ENCODE measurements around the gene RAP1GAP. TPM values are rescaled to one million over a fixed set of nuclear protein-coding genes. Genes with fewer than 3 reads are reported as not detected.

Gene RAP1GAP
- total RNA-seq, 1 donor from 2014 or later: 1.1 TPM

DNA sequence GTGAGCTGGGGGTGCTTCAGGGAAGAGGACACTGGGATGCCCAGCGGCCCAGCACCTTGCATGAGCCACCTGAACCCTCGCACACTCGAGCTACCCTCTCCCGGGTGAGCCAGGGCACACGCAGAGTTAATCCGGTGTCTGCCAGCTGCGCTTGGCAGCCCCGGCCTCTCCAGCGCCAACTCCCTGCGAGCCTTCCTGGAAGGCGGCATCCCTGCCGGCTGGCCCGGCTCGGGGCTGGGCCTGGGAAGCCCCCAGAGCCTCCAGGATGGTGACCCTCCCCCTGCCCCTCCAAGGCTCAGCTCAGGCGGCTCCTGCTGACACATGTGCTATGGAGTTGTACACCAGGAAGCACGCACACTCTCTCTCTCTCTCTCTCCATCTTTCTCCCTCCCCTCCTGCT lies 48.7 kb downstream of the RAP1GAP start:
- TF ChIP-seq, protein P1, sequence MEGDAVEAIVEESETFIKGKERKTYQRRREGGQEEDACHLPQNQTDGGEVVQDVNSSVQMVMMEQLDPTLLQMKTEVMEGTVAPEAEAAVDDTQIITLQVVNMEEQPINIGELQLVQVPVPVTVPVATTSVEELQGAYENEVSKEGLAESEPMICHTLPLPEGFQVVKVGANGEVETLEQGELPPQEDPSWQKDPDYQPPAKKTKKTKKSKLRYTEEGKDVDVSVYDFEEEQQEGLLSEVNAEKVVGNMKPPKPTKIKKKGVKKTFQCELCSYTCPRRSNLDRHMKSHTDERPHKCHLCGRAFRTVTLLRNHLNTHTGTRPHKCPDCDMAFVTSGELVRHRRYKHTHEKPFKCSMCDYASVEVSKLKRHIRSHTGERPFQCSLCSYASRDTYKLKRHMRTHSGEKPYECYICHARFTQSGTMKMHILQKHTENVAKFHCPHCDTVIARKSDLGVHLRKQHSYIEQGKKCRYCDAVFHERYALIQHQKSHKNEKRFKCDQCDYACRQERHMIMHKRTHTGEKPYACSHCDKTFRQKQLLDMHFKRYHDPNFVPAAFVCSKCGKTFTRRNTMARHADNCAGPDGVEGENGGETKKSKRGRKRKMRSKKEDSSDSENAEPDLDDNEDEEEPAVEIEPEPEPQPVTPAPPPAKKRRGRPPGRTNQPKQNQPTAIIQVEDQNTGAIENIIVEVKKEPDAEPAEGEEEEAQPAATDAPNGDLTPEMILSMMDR (IDR thresholded peaks at IDR 0.05; ENCODE audit: insufficient read depth, low read length, severe bottlenecking): no peak
- peaks cover 5% of the 10 kb centered on the region for H3K27me3 ChIP-seq (ENCODE audit: control insufficient read depth, insufficient read depth, low read length)
- FAIRE-seq (no peak), DNase-seq (ENCODE audit: low read depth) (no peak)
- no peaks in the 10 kb centered on the region for H3K36me3 ChIP-seq (ENCODE audit: control insufficient read depth, insufficient read depth, low read length)
- no peak overlapping the region for H3K4me3 ChIP-seq (ENCODE audit: low read depth, low read length)

DNA sequence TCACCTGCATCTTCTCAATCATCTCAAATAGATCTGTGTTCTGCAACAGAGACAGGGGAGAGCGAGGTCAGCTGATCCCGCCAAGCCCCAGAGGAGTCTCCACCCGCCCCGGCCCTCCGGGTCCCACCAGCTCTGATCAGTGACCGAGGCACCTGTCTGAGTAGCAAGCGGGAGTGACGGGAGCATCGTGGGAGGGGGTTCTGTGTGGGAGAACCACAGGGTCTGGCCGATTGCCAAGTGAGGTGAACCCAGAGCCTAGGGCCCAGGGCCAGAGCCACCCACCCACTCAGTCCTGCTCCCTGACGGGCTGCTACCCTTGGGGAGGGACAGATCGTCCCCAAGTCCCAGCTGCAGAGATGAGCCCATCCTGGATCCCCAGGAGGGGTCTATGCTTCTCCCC lies 49.1 kb downstream of the RAP1GAP start:
- TF ChIP-seq, protein P1 (IDR thresholded peaks at IDR 0.05; ENCODE audit: insufficient read depth, low read length, severe bottlenecking): no peak
- no peak for DNase-seq (ENCODE audit: low read depth)
- Histone ChIP-seq H3K4me3 (ENCODE audit: low read depth, low read length) (no peak overlapping the region), H3K27me3 (ENCODE audit: control insufficient read depth, insufficient read depth, low read length) (peaks cover 5% of the 10 kb centered on the region), H3K36me3 (ENCODE audit: control insufficient read depth, insufficient read depth, low read length) (no peaks in the 10 kb centered on the region)
- no peak for FAIRE-seq

DNA sequence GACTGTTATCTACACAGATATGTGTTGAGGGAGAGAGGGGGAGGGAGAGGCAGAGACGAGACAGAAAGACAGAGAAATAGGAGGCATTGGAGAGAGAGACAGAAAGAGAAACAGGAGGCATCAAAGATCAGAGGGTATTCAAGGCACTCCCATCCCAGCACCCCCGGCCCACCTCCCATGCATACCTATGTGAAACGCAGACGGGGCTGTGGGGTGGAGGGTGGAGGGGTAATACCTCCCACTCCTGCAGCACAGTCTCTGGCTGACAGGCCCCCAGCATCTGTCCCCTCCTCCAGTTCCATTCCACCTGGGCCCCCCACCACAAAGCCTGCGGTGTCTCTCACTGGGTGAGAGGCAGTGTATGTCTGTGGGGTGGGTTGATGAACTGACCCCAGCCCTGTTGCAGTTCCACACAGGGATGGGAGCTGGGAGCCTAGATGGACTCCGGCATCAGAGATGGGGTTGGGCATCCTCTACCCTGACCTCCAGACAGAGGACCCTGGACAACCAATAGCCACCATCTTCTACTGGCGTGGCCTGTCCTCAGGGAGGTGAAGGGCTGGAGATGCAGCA lies 49.7 kb downstream of the RAP1GAP start:
- H3K4me3 ChIP-seq (ENCODE audit: low read depth, low read length): no peak overlapping the region
- H3K27me3 ChIP-seq (ENCODE audit: control insufficient read depth, insufficient read depth, low read length): peaks cover 5% of the 10 kb centered on the region
- H3K36me3 ChIP-seq (ENCODE audit: control insufficient read depth, insufficient read depth, low read length): no peaks in the 10 kb centered on the region
- TF ChIP-seq, protein P1 (IDR thresholded peaks at IDR 0.05; ENCODE audit: insufficient read depth, low read length, severe bottlenecking): no peak
- DNase-seq (ENCODE audit: low read depth) (no peak), FAIRE-seq (no peak)

DNA sequence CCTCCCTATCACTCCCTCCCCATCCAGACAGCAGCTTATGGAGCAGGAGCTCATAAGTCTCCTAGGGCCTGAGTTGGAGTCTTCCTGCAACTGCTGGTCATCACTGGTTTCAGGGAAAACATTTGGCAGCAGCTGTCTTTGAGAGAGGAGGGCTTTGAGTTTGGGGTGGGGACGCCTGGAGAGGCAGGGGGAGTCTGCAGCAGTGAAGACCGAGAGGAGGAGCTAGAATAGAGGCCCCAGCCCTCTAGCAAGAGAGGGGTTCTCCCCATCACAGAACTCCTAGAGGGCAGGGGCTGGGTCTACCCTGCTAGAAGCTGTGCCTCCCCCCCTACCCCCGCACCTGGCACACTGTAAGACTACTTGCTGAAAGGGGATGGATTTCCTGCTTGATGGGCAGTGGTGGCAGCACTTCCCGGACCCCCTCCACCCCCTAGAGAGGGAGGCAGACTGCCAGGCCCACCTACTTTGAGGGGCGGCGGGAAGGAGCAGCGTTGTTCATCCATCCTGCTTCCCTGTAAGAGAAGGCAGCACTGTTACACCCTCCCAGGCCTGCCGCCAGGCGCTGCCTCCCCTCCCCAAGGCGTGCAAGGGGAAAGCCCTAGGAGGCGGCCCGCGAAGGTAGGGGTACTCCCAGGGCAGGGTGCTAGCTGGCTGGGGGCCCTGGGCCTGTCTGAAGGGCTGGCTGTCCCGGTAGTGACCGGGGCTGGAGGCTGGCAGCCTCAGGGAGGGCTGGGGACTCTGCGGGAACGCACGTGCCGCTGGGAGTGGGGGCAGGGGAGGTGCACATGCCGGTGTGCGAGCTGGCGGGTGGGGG lies 50.4 kb downstream of the RAP1GAP start:
- H3K4me3 ChIP-seq (ENCODE audit: low read depth, low read length): no peak overlapping the region
- no peak for DNase-seq (ENCODE audit: low read depth)
- peaks cover 5% of the 10 kb centered on the region for H3K27me3 ChIP-seq (ENCODE audit: control insufficient read depth, insufficient read depth, low read length)
- H3K36me3 ChIP-seq (ENCODE audit: control insufficient read depth, insufficient read depth, low read length): no peaks in the 10 kb centered on the region
- TF ChIP-seq, protein P1 (IDR thresholded peaks at IDR 0.05; ENCODE audit: insufficient read depth, low read length, severe bottlenecking): no peak
- FAIRE-seq: no peak

DNA sequence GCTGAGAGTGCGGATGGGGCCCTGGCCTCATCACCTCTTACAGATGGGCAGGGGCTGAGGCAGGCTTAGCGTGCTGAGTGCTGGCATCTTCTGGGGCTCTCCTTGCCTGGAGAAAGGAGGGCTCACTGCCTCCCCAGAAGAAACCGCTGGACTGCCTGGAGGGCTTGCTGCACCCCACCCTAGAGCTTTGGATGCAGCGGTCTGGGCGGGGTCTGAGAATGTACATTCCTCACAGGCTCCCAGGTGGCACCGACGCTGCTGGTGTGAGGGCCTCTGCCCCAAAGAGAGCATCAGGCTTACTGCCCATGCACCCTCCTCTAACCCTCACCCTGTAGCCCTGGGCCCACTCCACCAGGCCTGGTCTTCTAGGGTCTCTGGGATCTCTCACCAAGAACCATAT lies 51.1 kb downstream of the RAP1GAP start:
- FAIRE-seq: no peak

More for the DNA sequence above, 51.1 kb downstream of the RAP1GAP start:
- TF ChIP-seq, protein P1 (IDR thresholded peaks at IDR 0.05; ENCODE audit: insufficient read depth, low read length, severe bottlenecking): no peak
- Histone ChIP-seq H3K27me3 (ENCODE audit: control insufficient read depth, insufficient read depth, low read length) (peaks cover 5% of the 10 kb centered on the region), H3K36me3 (ENCODE audit: control insufficient read depth, insufficient read depth, low read length) (no peaks in the 10 kb centered on the region), H3K4me3 (ENCODE audit: low read depth, low read length) (no peak overlapping the region)
- DNase-seq (ENCODE audit: low read depth): no peak
